ENCODE results near the gene NOTCH1. TPM values are rescaled to one million over a fixed set of nuclear protein-coding genes. Genes with fewer than 3 reads are reported as not detected.

Gene NOTCH1
- 10 to 100 TPM; 20.4 to 31.9 (median 29.4) TPM for total RNA-seq
- 10.8 TPM for polyA plus RNA-seq
- long read RNA-seq, donor 1, partial matches to known transcripts = 12 of 26 reads
- long read RNA-seq, donor 1, other reads (novel, unspliced or antisense) = 13 of 26 reads
- long read RNA-seq, donor 2, partial matches to known transcripts = 1 of 3 reads
- long read RNA-seq, donor 2, other reads (novel, unspliced or antisense) = 2 of 3 reads
- long read RNA-seq, donor 3, partial matches to known transcripts = 1 of 11 reads
- long read RNA-seq, donor 3, other reads (novel, unspliced or antisense) = 10 of 11 reads
- long read RNA-seq, donor 4, partial matches to known transcripts = 10 of 10 reads
- long read RNA-seq, donor 4, other reads (novel, unspliced or antisense) = 0 of 10 reads

- H3K4me3 ChIP-seq (ENCODE audit: low read length) = peak within 1 kb of the TSS; percentile 89
- H3K27ac ChIP-seq (ENCODE audit: low read length) = peak within 1 kb of the TSS; percentile 78
- intact Hi-C loops (cut with DNase I) = no loop called here
- WGBS = under 1% methylated on average over 94 of the region's 94 CpGs
- no peaks in the 10 kb centered on the region for H3K9me3 ChIP-seq (ENCODE audit: control insufficient read depth, low read length)
- DNase-seq = peak; percentile 95 to 98 (median 97)
- no peaks in the 10 kb centered on the region for H3K27me3 ChIP-seq (ENCODE audit: control insufficient read depth, insufficient read depth)
- H3K4me1 ChIP-seq (ENCODE audit: control insufficient read depth, insufficient read depth, low read length) = peaks cover 4% of the 10 kb centered on the region
- ATAC-seq = peak; percentile 81 to 83
These were observed at the start of gene NOTCH1 for GRCh38 chr9:136545965-136546696. NOTCH1 (minus strand) TSS chr9:136546048; CDS start chr9:136545786, 262 bp downstream.

DNA sequence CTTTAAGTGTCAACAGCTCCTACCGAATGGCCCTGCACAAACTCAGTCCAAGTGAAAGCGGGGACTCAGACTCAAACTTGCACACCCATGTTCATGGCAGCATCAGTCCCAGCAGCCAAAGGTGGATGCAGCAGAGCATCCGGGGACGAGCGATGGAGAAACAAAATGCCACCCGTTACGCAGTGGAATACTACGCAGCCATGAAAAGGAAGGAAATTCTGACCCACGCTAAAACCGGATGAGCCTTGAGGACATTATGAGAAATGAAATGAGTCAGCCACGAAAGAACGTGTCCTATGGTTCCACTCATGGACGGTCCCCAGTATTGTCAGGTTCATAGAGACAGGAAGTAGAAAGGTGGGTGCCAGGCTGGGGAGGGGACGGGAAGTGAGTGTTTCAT is 48.6 kb upstream of the NOTCH1 start:
- DNase-seq (peak in 1 of 3 donors; percentile 28), ATAC-seq (no peak)
- Histone ChIP-seq H3K4me3 (ENCODE audit: low read length) (no peak overlapping the region), H3K4me1 (ENCODE audit: control insufficient read depth, insufficient read depth, low read length) (peaks cover 4% of the 10 kb centered on the region), H3K9me3 (ENCODE audit: control insufficient read depth, low read length) (no peaks in the 10 kb centered on the region), H3K27me3 (ENCODE audit: control insufficient read depth, insufficient read depth) (no peaks in the 10 kb centered on the region), H3K27ac (ENCODE audit: low read length) (no peak overlapping the region)
- WGBS = 94% methylated on average over 14 of the region's 14 CpGs
- intact Hi-C loops (cut with DNase I) = no loop called here

DNA sequence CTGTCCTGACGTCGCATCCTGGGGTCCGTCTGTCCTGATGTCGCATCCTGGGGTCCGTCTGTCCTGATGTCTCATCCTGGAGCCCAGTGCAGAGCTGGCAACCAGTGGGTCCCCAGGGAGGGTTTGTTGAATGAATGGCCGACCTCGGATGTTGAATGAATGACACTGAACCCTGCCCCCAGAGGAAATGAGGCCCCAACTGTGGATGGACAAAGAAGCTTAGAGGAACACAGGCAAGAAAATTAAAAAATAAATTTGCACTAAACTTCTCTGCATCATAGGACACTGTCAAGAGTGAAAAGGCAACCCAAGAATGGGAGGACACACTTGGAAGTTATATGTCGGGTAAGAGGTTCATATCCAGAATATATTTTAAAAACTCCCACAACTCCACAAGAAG is 47.7 kb upstream of the NOTCH1 start:
- Histone ChIP-seq H3K4me3 (ENCODE audit: low read length) (no peak overlapping the region), H3K4me1 (ENCODE audit: control insufficient read depth, insufficient read depth, low read length) (peaks cover 4% of the 10 kb centered on the region), H3K27me3 (ENCODE audit: control insufficient read depth, insufficient read depth) (no peaks in the 10 kb centered on the region), H3K9me3 (ENCODE audit: control insufficient read depth, low read length) (no peaks in the 10 kb centered on the region), H3K27ac (ENCODE audit: low read length) (no peak overlapping the region)
- WGBS = 75% methylated on average over 8 of the region's 8 CpGs
- ATAC-seq (no peak), DNase-seq (peak in 1 of 3 donors; percentile 40)
- intact Hi-C loops (cut with DNase I) = no loop called here

DNA sequence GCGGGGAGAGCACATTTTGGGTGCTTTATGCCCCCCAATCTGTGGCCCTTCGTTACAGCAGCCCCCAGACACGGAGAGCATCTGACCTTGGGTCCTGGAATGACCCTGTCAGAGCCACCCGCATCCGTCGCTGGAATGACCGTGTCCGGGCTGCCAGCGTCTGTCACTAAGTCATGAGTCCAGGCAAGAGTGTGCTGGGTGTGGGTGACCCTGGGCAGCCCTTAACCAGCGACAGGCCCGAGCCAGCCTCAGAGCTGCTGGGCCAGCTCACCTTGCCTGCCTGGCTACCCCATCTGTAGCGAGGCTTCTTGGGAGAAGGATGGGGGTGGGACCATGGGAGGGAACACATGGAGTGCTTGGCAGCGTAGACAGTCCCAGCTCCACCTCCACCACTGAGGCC is 46.8 kb upstream of the NOTCH1 start:
- peak in 2 of 3 donors; percentile 31 to 41 for DNase-seq
- intact Hi-C loops (cut with DNase I) = no loop called here
- ATAC-seq = no peak
- Histone ChIP-seq H3K4me1 (ENCODE audit: control insufficient read depth, insufficient read depth, low read length) (peaks cover 4% of the 10 kb centered on the region), H3K27ac (ENCODE audit: low read length) (no peak overlapping the region), H3K27me3 (ENCODE audit: control insufficient read depth, insufficient read depth) (no peaks in the 10 kb centered on the region), H3K9me3 (ENCODE audit: control insufficient read depth, low read length) (no peaks in the 10 kb centered on the region), H3K4me3 (ENCODE audit: low read length) (no peak overlapping the region)
- WGBS = 95% methylated on average over 13 of the region's 13 CpGs

GRCh38 chr9:136590821-136591752 is 45.2 kb upstream of the NOTCH1 start:
- WGBS = 68% methylated on average over 26 of the region's 26 CpGs
- H3K9me3 ChIP-seq (ENCODE audit: control insufficient read depth, low read length) = no peaks in the 10 kb centered on the region
- H3K4me3 ChIP-seq (ENCODE audit: low read length) = no peak overlapping the region
- H3K4me1 ChIP-seq (ENCODE audit: control insufficient read depth, insufficient read depth, low read length) = peaks cover 6% of the 10 kb centered on the region
- intact Hi-C loops (cut with DNase I) = no loop called here
- ATAC-seq (peak; percentile 58 to 63), DNase-seq (peak; percentile 63 to 85 (median 81))
- H3K27ac ChIP-seq (ENCODE audit: low read length) = peak overlapping the region; percentile 19
- no peaks in the 10 kb centered on the region for H3K27me3 ChIP-seq (ENCODE audit: control insufficient read depth, insufficient read depth)

GRCh38 chr9:136589766-136590763 is 44.2 kb upstream of the NOTCH1 start:
- intact Hi-C loops (cut with DNase I) = no loop called here
- 64% methylated on average over 29 of the region's 29 CpGs for WGBS
- Histone ChIP-seq H3K4me1 (ENCODE audit: control insufficient read depth, insufficient read depth, low read length) (peaks cover 6% of the 10 kb centered on the region), H3K27ac (ENCODE audit: low read length) (peak overlapping the region; percentile 19), H3K27me3 (ENCODE audit: control insufficient read depth, insufficient read depth) (no peaks in the 10 kb centered on the region), H3K9me3 (ENCODE audit: control insufficient read depth, low read length) (no peaks in the 10 kb centered on the region), H3K4me3 (ENCODE audit: low read length) (no peak overlapping the region)
- DNase-seq = peak; percentile 12 to 77 (median 77)
- ATAC-seq = peak; percentile 7 to 22

GRCh38 chr9:136588663-136589464 is 43.0 kb upstream of the NOTCH1 start:
- Histone ChIP-seq H3K4me1 (ENCODE audit: control insufficient read depth, insufficient read depth, low read length) (peaks cover 6% of the 10 kb centered on the region), H3K27ac (ENCODE audit: low read length) (peak overlapping the region; percentile 9), H3K4me3 (ENCODE audit: low read length) (no peak overlapping the region), H3K27me3 (ENCODE audit: control insufficient read depth, insufficient read depth) (no peaks in the 10 kb centered on the region), H3K9me3 (ENCODE audit: control insufficient read depth, low read length) (no peaks in the 10 kb centered on the region)
- DNase-seq = peak; percentile 20 to 52 (median 45)
- ATAC-seq = no peak
- intact Hi-C loops (cut with DNase I) = no loop called here
- 59% methylated on average over 21 of the region's 21 CpGs for WGBS

DNA sequence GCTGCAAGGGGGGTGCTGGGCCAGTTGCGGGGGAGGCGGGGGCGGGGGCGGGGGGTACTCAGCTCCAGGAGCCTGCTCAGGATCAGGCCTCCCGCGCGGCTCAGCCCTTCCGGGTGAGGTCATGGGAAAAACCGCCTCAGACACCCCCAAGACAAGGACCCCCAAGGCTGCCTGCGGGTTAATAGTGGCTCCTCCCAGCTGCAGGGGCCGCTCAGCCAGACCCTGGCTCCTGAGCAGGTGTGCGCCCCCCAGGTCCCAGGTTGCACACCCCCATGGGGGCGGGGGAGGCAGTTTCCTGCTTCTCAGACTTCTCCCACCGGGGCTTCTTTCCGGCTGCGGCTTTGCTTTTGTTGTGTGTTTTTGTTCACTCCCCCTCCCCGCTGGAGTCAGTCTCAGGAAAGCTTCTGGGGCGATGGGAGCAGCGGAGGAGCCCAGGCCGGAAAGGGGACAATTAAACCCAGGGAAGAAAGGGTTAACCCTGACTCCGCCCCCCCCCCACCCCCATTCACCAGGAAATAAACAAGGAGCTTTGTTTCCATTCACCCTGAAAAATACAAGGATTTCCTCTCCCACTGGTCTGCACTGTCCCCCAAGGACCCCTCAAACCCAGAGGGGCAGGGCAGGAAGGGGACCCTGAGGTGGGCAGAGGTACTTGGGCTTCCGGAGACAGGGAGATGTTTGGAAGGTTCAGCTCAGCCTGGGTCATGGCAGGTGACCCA is 42.3 kb upstream of the NOTCH1 start:
- no peaks in the 10 kb centered on the region for H3K27me3 ChIP-seq (ENCODE audit: control insufficient read depth, insufficient read depth)
- H3K9me3 ChIP-seq (ENCODE audit: control insufficient read depth, low read length) = no peaks in the 10 kb centered on the region
- intact Hi-C loops (cut with DNase I) = no loop called here
- 28% methylated on average over 22 of the region's 22 CpGs for WGBS
- H3K4me1 ChIP-seq (ENCODE audit: control insufficient read depth, insufficient read depth, low read length) = peaks cover 6% of the 10 kb centered on the region
- no peak overlapping the region for H3K4me3 ChIP-seq (ENCODE audit: low read length)
- ATAC-seq = no peak
- DNase-seq = peak in 2 of 3 donors; percentile 60 to 71
- H3K27ac ChIP-seq (ENCODE audit: low read length) = peak overlapping the region; percentile 9

Data from right cardiac atrium (tissue), 5 donors.